Measurements from ENCODE around the gene ADAMTS19. TPM values are rescaled to one million over a fixed set of nuclear protein-coding genes. Genes with fewer than 3 reads are reported as not detected.
"Not testable (repeated sequence)": the region's sequence is repeated elsewhere in the genome, so short reads cannot be mapped to it uniquely, and the experiment has no call there.

ADAMTS19 gene
- total RNA-seq, 1 donor from 2014 or later: under 0.01 TPM

DNA sequence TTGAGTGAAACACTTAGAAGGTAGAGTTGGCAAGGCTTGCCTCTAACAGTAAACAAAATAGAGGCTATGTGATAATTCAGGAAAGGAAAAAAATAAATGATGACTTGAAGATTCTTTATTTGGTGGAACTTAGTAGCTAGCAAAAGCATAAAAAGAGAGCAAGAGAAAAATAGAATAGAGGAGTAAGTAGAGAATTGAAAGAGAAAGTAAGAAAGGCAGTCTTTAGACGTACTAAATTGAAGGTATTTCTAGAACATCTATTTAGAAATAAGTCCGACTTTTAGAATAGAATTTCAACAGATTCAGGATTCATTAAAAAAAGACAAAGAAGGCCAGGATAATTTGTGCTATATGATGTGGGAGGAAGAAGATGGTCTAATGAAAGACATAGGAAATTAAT, 159.7 kb downstream of the ADAMTS19 start:
- no peak for DNase-seq (ENCODE audit: low read depth)
- H3K36me3 ChIP-seq (ENCODE audit: control insufficient read depth, insufficient read depth, low read length): no peaks in the 10 kb centered on the region
- TF ChIP-seq, protein P1, sequence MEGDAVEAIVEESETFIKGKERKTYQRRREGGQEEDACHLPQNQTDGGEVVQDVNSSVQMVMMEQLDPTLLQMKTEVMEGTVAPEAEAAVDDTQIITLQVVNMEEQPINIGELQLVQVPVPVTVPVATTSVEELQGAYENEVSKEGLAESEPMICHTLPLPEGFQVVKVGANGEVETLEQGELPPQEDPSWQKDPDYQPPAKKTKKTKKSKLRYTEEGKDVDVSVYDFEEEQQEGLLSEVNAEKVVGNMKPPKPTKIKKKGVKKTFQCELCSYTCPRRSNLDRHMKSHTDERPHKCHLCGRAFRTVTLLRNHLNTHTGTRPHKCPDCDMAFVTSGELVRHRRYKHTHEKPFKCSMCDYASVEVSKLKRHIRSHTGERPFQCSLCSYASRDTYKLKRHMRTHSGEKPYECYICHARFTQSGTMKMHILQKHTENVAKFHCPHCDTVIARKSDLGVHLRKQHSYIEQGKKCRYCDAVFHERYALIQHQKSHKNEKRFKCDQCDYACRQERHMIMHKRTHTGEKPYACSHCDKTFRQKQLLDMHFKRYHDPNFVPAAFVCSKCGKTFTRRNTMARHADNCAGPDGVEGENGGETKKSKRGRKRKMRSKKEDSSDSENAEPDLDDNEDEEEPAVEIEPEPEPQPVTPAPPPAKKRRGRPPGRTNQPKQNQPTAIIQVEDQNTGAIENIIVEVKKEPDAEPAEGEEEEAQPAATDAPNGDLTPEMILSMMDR (IDR thresholded peaks at IDR 0.05; ENCODE audit: insufficient read depth, low read length, severe bottlenecking): no peak
- no peaks in the 10 kb centered on the region for H3K27me3 ChIP-seq (ENCODE audit: control insufficient read depth, insufficient read depth, low read length)
- no peak overlapping the region for H3K4me3 ChIP-seq (ENCODE audit: low read depth, low read length)
- FAIRE-seq: no peak

DNA sequence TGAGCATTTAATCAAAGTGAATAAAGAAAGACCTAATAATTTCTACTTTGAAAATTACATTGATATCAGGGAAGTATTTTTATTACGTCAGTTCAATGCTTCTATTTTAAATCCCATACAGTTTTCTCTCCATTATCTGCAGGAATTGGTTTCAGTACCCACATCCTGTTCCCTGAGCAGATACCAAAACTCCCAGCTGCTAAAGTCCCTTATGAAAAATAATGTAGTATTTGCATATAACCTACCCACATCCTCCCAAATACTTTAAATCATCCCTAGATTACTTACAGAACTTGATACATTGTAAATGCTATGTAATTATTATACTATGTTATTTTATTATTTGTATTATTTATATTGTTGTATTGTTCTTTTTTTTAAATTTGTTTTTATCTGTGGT, 162.4 kb downstream of the ADAMTS19 start:
- TF ChIP-seq, protein P1 (IDR thresholded peaks at IDR 0.05; ENCODE audit: insufficient read depth, low read length, severe bottlenecking): no peak
- Histone ChIP-seq H3K27me3 (ENCODE audit: control insufficient read depth, insufficient read depth, low read length) (no peaks in the 10 kb centered on the region), H3K4me3 (ENCODE audit: low read depth, low read length) (no peak overlapping the region), H3K36me3 (ENCODE audit: control insufficient read depth, insufficient read depth, low read length) (no peaks in the 10 kb centered on the region)
- no peak for FAIRE-seq
- DNase-seq (ENCODE audit: low read depth): no peak

- Histone ChIP-seq H3K4me3 (ENCODE audit: low read depth, low read length) (no peak overlapping the region), H3K36me3 (ENCODE audit: control insufficient read depth, insufficient read depth, low read length) (no peaks in the 10 kb centered on the region), H3K27me3 (ENCODE audit: control insufficient read depth, insufficient read depth, low read length) (no peaks in the 10 kb centered on the region)
- no peak for FAIRE-seq
- TF ChIP-seq, protein P1 (IDR thresholded peaks at IDR 0.05; ENCODE audit: insufficient read depth, low read length, severe bottlenecking): no peak
- no peak for DNase-seq (ENCODE audit: low read depth)
These were observed 169.5 kb downstream of the ADAMTS19 start for GRCh38 chr5:129629575-129629974.

GRCh38 chr5:129630101-129630500, 170.0 kb downstream of the ADAMTS19 start:
- no peak for DNase-seq (ENCODE audit: low read depth)
- H3K4me3 ChIP-seq (ENCODE audit: low read depth, low read length): no peak overlapping the region
- no peaks in the 10 kb centered on the region for H3K36me3 ChIP-seq (ENCODE audit: control insufficient read depth, insufficient read depth, low read length)
- no peak for FAIRE-seq
- TF ChIP-seq, protein P1 (IDR thresholded peaks at IDR 0.05; ENCODE audit: insufficient read depth, low read length, severe bottlenecking): no peak
- H3K27me3 ChIP-seq (ENCODE audit: control insufficient read depth, insufficient read depth, low read length): no peaks in the 10 kb centered on the region

DNA sequence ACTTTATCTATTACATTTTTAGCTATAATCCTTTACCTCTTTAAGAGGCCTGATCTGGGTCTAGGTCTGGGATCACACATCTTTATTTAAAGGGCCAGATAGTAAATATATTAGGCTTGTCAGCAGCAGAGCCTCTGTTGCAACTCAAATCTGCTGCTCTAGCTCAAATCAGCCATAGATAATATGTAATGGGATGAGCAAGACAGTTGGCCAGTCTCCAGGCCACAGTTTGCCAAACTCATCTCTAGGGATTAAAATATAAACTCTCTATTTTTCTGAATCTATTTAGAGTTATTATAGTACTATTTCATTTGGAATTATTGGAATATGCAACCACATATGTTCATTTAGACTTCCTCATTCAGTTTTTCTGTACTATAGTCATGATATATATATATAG, 171.9 kb downstream of the ADAMTS19 start:
- TF ChIP-seq, protein P1 (IDR thresholded peaks at IDR 0.05; ENCODE audit: insufficient read depth, low read length, severe bottlenecking): no peak
- H3K27me3 ChIP-seq (ENCODE audit: control insufficient read depth, insufficient read depth, low read length): no peaks in the 10 kb centered on the region
- no peaks in the 10 kb centered on the region for H3K36me3 ChIP-seq (ENCODE audit: control insufficient read depth, insufficient read depth, low read length)
- H3K4me3 ChIP-seq (ENCODE audit: low read depth, low read length): no peak overlapping the region
- DNase-seq (ENCODE audit: low read depth): peak; percentile 17
- no peak for FAIRE-seq

DNA sequence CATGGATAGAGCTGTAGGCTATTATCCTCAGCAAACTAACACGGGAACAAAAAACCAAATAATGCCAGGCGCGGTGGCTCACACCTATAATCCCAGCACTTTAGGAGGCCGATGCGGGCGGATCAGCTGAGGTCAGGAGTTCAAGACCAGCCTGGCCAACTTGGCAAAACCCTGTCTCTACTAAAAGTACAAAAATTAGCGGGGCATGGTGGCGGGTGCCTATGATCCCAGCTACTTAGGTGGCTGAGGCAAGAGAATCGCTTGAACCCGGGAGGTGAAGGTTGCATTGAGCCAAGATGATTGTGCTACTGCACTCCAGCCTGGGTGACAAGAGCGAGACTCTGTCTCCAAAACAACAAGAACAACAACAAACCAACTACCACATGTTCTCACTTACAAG, 177.4 kb downstream of the ADAMTS19 start:
- not testable (repeated sequence) for H3K27me3 ChIP-seq (ENCODE audit: control insufficient read depth, insufficient read depth, low read length); H3K36me3 ChIP-seq (ENCODE audit: control insufficient read depth, insufficient read depth, low read length); DNase-seq (ENCODE audit: low read depth); FAIRE-seq; H3K4me3 ChIP-seq (ENCODE audit: low read depth, low read length)

Data from bronchial epithelial cell (primary cell).